GM19372 (cell line): ENCODE results near the gene RAI1.
"Not testable (repeated sequence)": the region's sequence is repeated elsewhere in the genome, so short reads cannot be mapped to it uniquely, and the experiment has no call there.

Source experiments
- ATAC-seq: cut with Tn5 transposase; IDR thresholded peaks from one replicate; pipeline ENCODE4 v1.9.1; 2021; ENCODE audit warnings: mild to moderate bottlenecking, low read depth, moderate library complexity; ENCODE audit not compliant: unreplicated experiment

The RAI1 gene

DNA sequence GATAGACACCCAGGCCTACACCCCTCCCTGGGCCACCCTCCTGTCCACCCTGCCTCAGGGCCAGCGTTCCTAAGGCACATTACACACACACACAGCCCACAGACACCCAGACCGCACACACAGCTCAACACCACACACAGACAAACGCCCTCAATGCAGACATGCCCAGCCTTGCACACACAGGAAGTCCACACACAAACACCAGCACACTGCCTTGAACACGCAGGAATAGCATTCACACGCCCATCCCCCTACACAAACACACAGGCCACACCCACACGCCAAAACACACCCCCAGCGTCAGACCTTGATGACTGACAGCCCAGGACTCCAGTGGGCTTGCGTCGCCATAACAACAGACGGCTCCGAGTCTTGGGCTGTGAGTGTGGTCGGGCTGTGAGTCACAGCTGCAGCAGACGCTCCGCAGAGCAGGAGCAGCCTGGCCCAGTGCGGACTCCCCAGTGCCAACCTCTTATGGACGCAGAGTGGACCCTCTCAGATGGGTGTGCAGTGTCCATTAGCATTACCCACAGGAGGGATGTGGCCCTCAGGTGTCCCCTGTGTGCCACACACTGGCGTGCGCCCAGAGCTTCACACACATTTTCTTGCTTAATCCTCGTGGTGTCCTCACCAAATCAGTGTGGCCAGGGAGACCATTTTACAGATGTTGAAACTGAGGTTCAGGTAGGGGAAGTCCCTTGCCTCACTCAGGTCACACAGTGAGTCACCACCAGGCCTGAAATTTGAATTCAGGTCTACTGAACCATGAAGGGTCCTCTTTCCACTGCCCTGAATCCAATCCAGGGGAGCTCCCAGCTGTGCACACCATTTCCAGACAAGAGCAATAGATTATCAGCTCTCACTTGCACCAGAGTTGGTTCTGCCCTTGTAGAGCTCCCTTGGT, 17.8 kb upstream of the RAI1 start:
- ATAC-seq, result peak; percentile 92

DNA sequence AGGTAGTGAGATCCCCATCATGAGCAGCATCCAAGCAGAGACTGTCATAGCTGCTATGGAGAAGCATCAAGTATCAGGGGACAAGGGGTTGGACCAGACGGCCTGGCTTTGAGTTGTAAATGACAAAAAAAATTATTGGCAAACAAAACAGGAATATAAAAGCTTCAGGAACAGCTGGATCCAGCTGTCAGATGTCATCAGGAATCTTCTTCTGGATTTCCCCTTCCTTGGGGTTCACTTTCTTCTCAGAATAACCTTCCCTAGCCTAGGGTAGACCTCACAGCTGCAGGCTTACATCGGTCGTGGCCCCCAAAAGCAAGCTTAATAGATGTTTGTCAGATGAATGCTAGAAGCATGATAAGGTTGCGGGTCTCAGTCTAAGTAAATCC, 17.2 kb upstream of the RAI1 start:
- no peak for ATAC-seq

DNA sequence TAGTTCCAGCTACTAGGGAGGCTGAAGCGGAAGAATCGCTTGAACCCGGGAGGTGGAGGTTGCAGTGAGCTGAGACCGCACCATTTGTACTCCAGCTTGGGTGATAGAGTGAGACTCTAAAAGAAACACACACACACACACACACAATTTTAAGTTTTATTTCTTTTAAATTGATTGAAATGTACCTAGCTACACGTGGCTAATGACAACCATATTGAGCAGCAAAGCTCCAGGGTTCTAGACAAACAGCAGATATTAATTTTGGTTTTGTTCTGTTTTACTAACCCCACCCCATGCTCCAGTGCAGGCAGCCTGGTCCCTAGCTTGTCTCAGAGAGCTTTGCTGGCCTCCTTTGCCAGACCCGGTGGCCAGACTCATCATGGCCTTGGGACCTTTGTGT, 16.0 kb upstream of the RAI1 start:
- ATAC-seq, result no peak

DNA sequence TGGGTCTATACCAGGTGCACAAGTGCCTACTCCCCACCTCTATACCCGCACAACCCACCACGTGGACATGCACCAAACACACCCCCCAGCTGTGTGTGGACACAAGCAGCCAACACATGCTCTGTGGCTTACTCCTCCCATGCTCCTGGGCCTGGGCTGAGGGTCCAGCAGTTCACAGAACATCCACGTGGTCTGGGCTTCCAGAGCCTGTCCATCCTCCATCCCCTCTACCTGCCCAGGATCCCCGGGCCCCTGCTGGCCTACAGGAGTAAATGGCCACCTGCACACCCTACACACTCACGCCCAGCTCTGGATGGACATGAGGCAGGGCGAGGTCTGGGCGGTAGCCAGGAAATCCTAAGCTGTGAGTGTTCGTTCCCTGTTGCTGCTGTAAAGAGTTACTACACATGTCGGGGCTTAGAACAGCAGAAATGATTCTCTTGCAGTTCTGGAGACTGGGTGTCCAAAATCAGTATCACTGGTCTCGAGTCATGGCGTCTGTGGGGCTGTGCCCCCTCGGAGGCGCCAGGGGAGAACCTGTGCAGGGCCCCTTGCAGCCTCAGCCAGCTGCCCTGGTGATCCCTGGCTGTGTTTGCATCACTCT, 15.0 kb upstream of the RAI1 start:
- no peak for ATAC-seq

DNA sequence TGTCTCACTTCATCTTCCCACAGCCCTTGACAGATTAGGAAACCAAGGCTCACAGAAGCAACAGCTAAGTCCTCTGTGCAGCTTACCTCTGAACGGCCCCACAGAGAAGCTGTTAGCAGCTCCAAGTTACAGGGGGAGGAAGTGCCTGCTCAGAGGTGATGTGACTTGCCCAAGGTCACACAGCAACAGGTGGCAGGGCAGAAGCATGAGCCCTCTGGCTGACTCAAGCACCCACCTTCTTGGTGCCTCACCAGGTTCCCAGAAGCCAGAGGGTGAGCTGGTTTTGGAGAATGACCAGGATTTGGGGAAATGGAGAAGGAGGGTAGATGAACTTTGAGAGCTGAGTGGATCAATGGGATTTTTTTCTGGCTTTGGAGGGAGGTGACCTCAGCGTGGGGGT, 14.0 kb upstream of the RAI1 start:
- ATAC-seq, result no peak

DNA sequence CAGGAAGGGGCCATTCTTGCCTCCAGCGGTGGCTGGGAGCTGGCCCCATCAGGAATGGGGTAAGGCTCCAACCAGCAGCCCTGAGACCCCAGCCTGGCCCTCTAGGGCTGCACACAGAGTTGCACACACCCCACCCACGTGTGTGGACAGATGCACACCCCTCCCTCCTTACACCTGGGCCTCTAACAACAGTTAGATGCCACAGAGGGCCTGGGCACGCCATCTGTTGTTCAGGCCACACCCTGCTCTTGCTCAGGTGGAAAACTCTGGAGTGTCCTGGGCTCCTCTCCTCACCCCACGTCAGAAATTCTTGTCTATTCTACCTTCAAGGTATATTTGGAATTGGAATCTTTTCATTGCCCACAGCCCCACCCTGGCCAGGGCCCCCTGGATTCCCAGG, 13.3 kb upstream of the RAI1 start:
- no peak for ATAC-seq

DNA sequence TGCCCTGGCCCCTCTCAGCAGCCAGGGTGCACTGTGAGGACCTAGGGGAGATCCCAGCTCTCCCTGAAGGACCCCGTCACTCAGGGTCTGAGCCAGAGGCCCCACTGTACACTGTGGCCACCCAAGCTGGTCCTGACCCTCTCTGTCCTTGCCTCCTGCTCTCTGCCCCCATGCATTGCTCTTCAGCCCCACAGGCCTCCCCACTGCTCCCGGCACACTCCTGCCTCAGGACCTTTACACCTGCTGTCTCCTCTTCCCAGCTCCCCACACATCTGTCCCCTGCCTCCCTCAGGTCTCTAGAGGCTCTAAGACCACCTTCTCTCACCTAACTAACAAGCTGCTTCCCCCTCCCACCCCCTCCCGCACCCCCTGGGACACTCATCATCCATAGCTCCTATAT, 12.9 kb upstream of the RAI1 start:
- no peak for ATAC-seq

DNA sequence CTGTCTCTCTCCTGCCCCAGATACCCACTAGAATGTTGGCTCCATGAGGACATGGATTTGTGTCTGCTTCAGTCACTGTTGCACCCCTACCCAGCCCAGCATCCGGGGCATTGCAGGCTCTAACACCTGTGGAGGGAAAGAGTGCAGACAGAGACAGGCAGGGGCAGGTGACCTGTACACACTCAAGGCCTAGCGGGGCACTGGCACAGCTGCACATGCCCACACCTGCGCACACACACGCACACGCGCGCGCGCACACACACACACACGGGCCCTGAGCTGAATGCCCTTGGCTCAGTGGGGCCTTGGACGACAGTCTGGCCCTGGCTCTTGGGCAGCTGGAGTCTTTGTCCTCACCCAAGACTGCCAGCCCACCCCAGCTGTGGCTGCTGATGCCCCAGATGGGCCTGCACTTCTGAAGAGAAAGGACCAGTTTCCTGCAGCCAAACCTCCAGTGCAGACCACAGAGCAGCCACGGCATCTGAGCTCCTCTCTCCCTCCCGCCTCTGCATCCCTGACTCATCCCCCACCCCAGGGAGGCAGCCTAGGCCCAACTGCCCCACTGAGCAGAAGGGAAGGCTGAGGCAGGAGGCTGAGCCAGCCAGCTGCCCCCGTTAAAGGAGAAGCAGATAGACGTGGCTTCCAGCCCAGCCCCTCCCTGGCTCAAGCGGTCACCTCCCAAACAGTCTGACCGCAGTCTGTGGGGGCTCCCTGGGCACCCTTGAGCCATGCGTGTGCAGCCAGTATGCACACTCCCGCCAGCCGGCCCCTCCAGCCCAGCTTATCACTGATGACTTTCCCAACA, 12.3 kb upstream of the RAI1 start:
- no peak for ATAC-seq

DNA sequence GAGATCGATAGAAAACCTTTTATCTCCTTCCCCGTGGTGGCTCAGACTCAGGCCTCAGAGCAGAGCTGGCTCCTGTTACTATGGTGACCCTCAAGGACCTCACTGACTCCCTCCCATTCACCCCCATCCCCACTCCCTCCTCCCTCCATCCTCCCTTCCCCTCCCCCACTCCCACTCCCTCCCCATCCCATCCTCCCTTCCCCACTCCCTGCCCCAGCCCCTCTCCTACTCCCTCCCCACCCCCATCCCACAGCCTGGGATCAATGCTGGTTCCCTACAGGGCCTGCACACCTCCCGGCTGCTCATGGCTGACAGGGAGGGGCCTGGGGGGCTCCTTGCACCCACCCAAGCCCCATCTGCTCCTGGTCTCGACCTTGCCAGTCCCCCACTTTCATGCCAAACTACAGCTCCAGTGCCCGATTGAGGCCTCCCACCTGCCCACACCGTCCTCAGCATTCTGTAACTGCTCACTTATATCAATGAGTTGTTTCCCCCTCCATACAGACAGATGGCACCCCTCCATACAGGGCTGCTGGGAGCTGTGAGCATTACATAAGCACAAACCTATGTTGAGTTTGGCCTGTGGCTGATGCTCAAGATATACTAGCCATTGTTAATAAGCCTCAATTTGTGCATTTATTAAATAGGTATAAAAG, 11.6 kb upstream of the RAI1 start:
- ATAC-seq, result no peak

DNA sequence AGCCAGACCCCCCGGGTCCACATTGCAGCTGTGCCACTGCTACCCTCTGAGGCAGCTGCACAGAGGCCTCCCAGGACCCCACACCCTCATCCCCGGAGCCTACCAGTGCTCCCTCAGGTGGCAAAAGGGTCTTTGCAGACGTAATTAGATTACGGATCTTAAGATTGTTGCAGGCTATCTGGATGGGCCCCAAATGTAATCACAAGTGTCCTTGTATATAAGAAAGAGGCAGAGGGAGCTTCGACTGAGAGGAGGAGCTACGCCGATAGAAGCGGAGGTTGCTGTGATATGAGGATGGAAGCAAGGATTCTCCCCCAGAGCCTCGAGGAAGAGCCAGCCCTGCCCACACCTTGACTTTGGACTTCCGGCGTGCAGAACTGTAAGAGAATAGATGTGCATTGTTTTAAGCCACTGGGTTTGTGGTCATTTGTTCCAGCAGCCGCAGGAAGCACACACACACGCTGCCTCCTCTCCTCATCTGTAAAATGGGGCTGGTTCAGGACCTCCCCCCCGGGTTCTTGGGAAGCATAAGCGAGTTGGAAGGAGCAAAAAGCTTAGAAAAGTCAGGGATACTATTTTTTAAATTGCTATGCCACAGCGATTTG, 10.5 kb upstream of the RAI1 start:
- ATAC-seq, result no peak

DNA sequence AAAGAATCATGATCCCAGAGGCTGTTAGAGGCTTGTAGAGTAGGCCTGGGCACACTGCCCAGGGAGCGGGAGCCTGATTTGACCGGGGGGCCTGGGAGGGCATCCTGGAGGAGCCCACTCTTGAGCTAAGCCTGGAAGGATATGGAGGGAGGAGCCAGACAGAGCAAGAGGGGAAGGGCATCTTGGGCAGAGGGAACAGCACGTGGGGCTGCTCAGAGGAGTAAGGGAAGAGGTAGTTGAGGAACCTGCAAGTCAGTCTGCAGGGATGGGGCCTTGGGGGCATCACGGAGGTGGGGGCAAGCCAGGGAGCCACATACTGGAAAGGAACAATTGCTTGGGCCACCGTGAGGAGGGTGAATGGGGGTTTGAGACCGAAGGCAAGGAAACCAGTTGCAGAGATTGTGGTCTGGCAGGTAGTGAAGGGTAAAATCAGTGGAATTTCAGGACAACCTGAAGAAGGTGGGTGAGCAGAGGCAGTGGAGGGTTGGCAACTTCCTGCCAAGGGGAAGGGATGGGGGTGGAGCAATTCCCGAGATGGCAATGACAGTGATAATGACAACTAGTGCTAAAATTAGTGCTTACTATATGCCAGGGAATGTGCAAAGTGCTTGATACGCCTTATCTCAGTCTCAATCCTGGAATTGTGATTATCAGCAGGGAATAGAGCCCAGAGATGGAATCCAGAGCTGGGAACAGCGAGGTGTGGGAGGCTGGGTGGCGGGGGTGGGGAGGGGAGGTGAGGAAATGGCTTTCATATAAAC, 9.7 kb upstream of the RAI1 start:
- ATAC-seq, result no peak

DNA sequence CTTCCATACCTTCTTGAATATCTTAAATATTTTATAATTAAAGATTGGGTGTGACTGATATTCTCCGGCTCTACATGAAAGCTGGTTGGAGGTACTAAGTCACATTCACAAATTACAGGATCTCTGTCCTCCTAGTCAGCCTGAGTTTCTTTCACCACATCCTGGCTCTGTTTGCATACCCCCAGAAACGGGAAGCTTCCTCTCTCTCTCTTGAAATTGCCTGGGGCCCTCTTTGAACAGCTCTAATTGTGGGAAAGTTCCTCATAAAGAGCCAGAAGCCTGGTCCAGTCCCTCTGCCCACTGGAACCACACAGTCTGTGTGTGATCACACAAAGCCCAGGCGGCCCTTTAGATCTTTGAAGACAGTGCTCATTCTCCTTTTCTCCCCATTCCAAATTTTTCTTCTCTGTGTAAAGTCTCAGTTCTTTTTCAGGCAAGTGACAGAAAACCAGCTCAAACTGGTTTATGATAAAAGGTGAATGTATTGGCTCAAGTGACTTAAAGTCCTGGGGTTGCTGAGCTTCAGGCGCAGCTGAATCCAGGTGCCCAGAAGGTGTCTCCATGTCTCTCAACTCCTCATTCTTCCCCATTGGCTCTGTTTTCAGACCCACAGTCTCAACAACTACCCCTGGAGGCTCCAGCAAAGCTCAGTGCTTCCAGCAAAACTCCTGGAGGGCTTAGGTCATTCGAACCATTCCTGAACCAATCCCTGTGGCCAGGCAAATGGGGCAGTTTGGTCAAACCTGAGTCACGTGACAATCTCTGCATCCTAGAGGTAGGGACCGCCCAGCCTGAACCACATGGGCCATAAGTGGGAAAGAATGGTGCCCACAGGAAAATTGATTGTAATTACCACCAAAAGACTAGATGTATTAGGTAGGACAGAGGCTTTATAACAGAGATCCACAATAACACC, 8.5 kb upstream of the RAI1 start:
- ATAC-seq, result no peak

DNA sequence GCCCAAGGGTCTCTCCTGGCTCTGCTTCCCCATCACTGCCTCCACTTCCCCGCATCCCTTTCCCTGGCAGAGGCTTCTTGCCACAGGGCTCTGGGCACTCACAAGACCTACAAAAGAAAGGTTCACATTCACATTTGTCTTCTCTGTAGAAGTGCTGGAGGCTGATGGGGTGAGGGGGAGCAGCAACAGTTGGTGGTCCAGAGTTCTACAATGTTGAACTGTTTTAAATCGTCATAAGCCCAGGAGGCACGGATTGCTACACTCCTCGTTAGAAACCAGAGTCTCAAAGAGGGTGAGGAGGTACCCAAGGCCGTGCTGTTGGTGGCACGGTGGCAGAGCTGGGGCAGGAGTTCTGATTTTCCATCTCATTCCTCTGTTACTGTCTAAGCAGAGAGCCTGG, 5.8 kb upstream of the RAI1 start:
- ATAC-seq, result no peak

DNA sequence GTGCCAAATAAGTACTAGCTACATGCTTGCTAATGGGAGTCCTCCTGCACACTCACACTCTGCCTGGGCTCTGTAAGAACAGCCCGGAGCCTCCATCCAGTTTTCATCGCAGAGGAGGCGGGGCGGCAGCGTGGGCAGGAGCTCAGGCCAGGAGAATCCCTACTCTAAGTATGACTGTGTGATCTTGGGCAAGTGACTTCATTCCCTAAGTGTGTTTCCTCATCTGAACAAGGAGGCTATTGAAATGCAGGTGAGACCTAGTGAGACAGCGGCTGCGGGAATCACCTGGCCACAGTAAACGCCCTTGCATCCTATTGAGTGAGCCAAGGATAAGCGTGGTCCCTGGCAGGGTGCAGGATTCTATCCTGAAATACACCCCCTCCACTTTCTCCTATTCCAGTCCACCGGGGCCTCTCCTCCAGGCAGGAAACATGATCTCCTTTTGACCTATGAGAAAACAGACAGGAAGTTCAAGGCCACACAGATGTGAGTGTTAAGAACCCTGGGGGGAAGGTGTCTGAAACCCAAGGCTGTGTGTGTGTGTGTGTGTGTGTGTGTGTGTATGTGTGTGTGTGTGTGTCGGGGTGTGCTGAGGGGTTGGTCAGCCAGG, 5.2 kb upstream of the RAI1 start:
- no peak for ATAC-seq

DNA sequence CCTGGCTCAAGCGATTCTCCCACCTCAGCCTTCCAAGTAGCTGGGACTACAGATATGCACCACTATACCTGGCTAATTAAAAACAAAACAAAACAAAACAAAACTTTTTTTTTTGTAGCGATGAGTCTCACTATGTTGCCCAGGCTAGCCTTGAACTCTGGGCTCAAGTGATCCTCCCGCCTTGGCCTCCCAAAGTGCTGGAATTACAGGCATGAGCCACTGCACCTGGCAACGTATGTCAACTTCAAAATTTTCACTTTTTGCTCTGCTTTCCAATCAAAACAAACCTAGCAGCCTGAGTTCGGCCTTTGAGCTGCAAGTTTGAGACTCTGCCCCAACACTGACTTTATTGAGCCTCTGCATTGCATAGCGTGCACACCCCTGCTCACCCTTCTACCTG, 4.5 kb upstream of the RAI1 start:
- ATAC-seq, result no peak

DNA sequence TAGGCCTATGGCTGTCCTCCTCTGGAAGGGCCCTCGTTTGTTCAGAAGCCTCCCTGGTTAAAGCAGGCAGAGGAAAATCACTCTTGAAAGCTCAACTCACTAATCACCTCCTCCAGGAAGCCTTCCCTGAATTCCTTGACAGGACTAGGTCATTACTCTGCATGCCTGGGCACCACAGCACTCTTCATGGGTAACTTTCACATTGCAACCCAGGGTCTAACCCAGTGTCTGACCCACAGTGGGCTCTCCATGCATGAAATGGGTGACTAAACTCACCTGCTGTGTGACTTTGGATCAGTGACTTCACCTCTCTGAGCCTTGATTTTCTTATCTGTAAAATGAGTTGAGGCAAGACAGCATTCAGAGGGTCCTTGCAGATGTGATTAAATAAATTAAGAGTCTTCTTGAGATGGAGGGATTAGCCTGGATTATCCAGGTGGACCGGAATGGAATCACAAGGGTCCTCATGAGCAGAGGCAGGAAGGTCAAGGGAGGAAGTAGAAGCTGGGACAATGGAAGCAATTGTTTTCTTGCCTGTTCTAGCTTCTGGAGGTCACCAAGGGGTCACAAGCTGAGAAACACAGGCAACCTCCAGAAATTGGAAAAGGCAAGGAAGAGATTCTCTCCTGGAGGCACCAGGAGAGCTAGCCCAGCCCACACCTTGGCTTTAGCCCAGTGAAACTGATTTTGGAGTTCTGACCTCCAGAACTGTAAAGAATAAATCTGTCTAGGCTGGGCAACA, 3.8 kb upstream of the RAI1 start:
- ATAC-seq, result no peak

DNA sequence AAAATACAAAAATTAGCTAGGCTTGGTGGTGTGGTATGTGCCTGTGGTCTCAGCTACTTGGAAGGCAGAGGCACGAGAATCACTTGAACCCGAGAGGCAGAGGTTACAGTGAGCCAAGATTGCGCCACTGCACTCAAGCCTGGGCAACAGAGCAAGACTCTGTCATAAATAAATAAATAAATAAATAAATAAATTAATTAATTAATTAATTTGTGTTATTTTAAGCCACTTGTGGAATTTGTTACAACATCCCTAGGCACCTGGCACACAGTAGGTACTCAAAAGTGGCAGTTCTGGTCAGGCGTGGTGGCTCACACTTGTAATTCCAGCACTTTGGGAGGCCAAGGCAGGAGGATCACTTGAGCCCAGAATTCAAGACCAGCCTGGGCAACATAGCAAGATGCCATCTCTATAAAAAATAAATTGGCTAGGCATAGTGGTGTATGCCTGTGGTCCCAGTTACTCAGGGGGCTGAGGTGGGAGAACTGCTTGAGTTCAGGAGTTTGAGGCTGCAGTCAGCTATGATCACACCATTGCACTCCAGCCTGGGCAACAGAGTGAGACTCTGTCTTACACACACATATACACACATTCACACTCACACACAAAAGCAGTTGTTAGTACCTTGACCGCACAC, 3.1 kb upstream of the RAI1 start:
- ATAC-seq, result not testable (repeated sequence)
